ENCODE measurements around the gene MAP3K3. TPM values are rescaled to one million over a fixed set of nuclear protein-coding genes. Genes with fewer than 3 reads are reported as not detected.

The MAP3K3 gene
- total RNA-seq, 1 donor from 2014 or later: 38.2 TPM

- TF ChIP-seq, protein P1, sequence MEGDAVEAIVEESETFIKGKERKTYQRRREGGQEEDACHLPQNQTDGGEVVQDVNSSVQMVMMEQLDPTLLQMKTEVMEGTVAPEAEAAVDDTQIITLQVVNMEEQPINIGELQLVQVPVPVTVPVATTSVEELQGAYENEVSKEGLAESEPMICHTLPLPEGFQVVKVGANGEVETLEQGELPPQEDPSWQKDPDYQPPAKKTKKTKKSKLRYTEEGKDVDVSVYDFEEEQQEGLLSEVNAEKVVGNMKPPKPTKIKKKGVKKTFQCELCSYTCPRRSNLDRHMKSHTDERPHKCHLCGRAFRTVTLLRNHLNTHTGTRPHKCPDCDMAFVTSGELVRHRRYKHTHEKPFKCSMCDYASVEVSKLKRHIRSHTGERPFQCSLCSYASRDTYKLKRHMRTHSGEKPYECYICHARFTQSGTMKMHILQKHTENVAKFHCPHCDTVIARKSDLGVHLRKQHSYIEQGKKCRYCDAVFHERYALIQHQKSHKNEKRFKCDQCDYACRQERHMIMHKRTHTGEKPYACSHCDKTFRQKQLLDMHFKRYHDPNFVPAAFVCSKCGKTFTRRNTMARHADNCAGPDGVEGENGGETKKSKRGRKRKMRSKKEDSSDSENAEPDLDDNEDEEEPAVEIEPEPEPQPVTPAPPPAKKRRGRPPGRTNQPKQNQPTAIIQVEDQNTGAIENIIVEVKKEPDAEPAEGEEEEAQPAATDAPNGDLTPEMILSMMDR (IDR thresholded peaks at IDR 0.05): no peak
- Mint-ChIP-seq H3K4me3 (ENCODE audit: unreplicated experiment) (no peak overlapping the region), H3K4me1 (ENCODE audit: low read depth) (no peaks in the 10 kb centered on the region), H3K27me3 (ENCODE audit: low read depth) (no peaks in the 10 kb centered on the region), H3K27ac (ENCODE audit: unreplicated experiment) (no peak overlapping the region), H3K36me3 (ENCODE audit: low read depth) (peaks cover 49% of the 10 kb centered on the region), H3K9me3 (ENCODE audit: low read depth) (no peaks in the 10 kb centered on the region)
- no peak for DNase-seq (ENCODE audit: low spot score)
Measured at GRCh38 chr17:63587770-63588169, 34.4 kb upstream of the MAP3K3 start.

DNA sequence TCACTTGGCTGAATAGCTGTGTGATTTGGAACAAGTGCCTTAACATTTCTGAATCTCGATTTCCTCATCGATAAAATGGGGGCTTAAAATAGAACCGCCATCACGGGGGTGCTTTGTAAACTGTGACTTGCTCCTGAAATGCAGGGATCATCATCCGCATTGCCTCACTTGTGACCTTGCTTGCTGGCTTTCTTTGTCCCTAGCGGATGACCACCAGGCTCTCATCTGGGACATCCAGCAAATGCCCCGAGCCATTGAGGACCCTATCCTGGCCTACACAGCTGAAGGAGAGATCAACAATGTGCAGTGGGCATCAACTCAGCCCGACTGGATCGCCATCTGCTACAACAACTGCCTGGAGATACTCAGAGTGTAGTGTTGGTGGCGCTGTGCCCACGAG, 33.4 kb upstream of the MAP3K3 start:
- Mint-ChIP-seq H3K9me3 (ENCODE audit: low read depth) (no peaks in the 10 kb centered on the region), H3K27me3 (ENCODE audit: low read depth) (no peaks in the 10 kb centered on the region), H3K27ac (ENCODE audit: unreplicated experiment) (no peak overlapping the region), H3K4me1 (ENCODE audit: low read depth) (no peaks in the 10 kb centered on the region), H3K36me3 (ENCODE audit: low read depth) (peaks cover 40% of the 10 kb centered on the region), H3K4me3 (ENCODE audit: unreplicated experiment) (no peak overlapping the region)
- TF ChIP-seq, protein P1 (IDR thresholded peaks at IDR 0.05): no peak
- DNase-seq (ENCODE audit: low spot score): no peak

DNA sequence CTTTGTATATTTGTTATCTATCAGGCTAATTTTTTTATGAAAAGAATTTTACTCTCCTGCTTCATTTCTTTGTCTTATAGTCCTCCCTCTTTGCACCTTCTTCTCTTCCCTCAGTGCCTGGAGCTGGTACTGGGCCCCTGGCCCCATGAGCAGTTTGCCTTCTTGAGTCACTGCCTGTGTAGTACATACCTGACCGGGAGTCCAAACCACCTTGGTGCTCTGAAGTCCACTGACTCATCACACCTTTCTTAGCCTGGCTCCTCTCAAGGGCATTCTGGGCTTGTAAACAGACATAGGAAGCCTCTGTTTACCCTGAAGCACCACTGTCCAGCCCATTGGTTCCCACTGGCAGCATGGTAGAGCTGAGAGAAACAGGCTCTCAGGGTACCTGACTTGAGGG, 32.6 kb upstream of the MAP3K3 start:
- no peak overlapping the region for H3K27ac Mint-ChIP-seq (ENCODE audit: unreplicated experiment)
- no peak overlapping the region for H3K4me3 Mint-ChIP-seq (ENCODE audit: unreplicated experiment)
- H3K27me3 Mint-ChIP-seq (ENCODE audit: low read depth): no peaks in the 10 kb centered on the region
- TF ChIP-seq, protein P1 (IDR thresholded peaks at IDR 0.05): no peak
- peaks cover 38% of the 10 kb centered on the region for H3K36me3 Mint-ChIP-seq (ENCODE audit: low read depth)
- no peaks in the 10 kb centered on the region for H3K4me1 Mint-ChIP-seq (ENCODE audit: low read depth)
- H3K9me3 Mint-ChIP-seq (ENCODE audit: low read depth): no peaks in the 10 kb centered on the region
- no peak for DNase-seq (ENCODE audit: low spot score)

DNA sequence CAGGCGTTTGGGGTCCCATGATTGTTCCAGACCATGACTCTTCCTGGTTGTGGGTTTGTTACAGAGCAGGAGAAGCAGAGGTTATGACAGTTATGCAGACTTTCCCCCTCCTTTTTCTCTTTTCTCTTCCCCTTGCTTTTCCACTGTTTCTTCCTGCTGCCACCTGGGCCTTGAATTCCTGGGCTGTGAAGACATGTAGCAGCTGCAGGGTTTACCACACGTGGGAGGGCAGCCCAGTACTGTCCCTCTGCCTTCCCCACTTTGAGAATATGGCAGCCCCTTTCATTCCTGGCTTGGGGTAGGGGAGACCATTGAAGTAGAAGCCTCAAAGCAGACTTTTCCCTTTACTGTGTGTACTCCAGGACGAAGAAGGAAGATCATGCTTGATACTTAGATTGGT, 29.4 kb upstream of the MAP3K3 start:
- Mint-ChIP-seq H3K27ac (ENCODE audit: unreplicated experiment) (no peak overlapping the region), H3K27me3 (ENCODE audit: low read depth) (no peaks in the 10 kb centered on the region), H3K4me3 (ENCODE audit: unreplicated experiment) (no peak overlapping the region), H3K4me1 (ENCODE audit: low read depth) (no peaks in the 10 kb centered on the region), H3K9me3 (ENCODE audit: low read depth) (no peaks in the 10 kb centered on the region), H3K36me3 (ENCODE audit: low read depth) (peaks cover 25% of the 10 kb centered on the region)
- TF ChIP-seq, protein P1 (IDR thresholded peaks at IDR 0.05): no peak
- no peak for DNase-seq (ENCODE audit: low spot score)

DNA sequence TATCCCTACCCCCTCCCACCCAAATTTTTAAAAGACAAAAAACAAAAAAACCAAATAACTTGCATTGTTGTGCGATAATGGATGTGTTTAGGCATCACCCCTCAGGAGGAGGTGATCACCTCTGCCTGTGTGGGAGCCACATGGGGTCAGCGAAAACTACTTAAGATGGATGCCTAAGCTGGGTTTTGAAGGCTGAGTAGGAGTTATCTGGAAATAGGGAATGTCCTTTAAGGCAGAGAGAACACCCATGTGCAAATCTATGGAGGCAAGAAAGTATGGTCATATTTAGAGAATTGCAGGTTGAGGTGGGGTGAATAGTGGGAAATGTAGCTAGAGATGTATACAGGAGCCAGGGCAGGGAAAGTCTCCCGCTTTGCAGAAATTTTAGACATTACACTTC, 27.1 kb upstream of the MAP3K3 start:
- H3K9me3 Mint-ChIP-seq (ENCODE audit: low read depth): no peaks in the 10 kb centered on the region
- H3K4me3 Mint-ChIP-seq (ENCODE audit: unreplicated experiment): no peak overlapping the region
- TF ChIP-seq, protein P1 (IDR thresholded peaks at IDR 0.05): no peak
- H3K27me3 Mint-ChIP-seq (ENCODE audit: low read depth): no peaks in the 10 kb centered on the region
- H3K36me3 Mint-ChIP-seq (ENCODE audit: low read depth): peaks cover 9% of the 10 kb centered on the region
- no peak for DNase-seq (ENCODE audit: low spot score)
- H3K27ac Mint-ChIP-seq (ENCODE audit: unreplicated experiment): no peak overlapping the region
- H3K4me1 Mint-ChIP-seq (ENCODE audit: low read depth): peaks cover 3% of the 10 kb centered on the region

All from chondrocyte (in vitro differentiated cells).